NCI-H1105 (cell line): ENCODE results near the gene PPM1N.
A peak's percentile ranks its signal among the peaks of the same experiment; 100 is the strongest.

Experiments
- DNase-seq: peaks from one replicate; lab custom pipeline; 2025; lab: John Stamatoyannopoulos, UW

Gene PPM1N, protein sequence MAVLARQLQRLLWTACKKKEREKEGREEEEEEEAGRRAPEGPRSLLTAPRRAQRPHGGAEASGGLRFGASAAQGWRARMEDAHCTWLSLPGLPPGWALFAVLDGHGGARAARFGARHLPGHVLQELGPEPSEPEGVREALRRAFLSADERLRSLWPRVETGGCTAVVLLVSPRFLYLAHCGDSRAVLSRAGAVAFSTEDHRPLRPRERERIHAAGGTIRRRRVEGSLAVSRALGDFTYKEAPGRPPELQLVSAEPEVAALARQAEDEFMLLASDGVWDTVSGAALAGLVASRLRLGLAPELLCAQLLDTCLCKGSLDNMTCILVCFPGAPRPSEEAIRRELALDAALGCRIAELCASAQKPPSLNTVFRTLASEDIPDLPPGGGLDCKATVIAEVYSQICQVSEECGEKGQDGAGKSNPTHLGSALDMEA

DNA sequence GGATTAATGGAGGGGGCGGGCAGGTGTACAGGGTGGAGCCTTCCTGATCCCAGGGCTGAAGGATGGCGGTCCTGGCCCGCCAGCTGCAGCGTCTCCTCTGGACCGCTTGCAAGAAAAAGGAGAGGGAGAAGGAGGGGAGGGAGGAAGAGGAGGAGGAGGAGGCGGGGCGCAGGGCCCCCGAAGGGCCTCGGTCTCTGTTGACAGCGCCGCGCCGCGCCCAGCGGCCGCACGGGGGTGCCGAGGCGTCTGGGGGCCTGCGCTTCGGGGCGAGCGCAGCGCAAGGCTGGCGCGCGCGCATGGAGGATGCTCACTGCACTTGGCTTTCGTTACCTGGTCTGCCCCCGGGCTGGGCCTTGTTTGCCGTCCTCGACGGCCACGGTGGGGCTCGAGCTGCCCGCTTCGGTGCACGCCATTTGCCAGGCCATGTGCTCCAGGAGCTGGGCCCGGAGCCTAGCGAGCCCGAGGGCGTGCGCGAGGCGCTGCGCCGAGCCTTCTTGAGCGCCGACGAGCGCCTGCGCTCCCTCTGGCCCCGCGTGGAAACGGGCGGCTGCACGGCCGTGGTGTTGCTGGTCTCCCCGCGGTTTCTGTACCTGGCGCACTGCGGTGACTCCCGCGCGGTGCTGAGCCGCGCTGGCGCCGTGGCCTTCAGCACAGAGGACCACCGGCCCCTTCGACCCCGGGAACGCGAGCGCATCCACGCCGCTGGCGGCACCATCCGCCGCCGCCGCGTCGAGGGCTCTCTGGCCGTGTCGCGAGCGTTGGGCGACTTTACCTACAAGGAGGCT lies at the start of gene PPM1N:
Gene PPM1N (plus strand): TSS at position 33 of the 785 bp plus-strand sequence. CDS start 30 bp downstream, at position 63.
- DNase-seq: peak; percentile 4

DNA sequence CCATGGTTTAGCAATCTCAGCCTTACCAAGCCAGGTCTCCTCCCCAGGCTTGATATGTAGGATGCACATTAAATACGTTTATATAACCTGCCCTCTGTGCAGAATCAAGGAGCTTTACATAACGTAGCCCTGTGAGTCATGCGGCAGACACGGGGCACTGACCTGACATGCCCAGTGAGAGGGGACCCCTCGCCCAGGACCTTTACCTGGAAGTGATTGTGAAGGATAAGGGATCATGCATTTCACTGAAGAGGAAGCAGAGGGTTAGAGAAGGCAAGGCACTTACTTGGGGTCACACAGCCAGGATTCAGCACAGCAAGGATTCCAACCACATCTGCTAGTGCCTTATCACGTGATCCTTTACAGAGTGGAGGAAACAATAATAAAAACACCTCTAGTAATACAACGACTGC lies 49.4 kb upstream of the PPM1N start:
- DNase-seq: no peak

DNA sequence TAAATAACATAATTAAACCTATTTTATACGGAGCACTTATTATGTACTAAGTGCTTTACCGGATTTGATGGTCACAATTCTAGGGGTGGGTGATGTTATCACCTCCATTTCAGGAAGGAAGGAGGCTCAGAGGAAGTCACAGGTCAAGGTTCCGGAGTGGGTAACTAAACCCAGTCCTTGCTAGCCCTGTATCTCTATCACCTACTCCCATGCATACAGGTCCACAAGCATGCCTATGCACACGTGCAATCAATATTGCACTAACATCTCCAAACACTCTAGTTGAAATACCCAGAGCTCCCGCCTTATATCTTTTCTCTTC lies 48.3 kb upstream of the PPM1N start:
- DNase-seq: no peak

DNA sequence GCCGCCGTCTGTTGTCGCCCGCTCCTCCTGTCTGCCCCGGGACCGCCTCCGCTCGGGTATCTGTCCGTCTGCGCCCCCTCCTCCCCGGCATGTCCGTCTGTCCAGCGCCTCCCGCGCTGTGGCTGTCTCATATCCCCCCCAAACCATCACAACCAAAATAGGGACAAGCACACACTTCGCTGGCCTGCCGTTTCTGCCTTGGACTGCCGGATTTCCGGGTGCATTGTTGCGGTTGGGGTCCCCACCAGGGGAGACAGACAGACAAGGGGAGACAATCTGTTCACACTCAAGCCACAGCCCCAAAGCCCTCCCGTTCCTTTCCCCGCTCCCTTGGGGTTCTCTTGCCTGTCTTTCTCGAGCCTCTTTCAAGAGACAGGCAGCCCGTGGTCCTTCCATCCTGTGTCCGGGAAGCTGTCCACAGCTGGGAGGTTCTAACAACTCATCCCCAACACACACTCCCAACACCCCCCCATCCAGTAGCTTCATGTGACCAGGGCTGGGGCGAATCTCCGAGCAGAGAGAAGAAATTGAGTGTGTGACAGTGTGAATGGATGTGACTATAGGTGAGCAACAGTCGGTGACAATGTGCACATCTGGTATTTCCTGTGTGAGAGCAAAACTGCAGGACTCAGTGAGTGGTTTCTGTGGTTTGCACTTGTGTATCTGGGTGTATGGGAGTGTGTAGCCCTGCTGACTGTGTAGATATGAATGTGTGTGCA lies 47.0 kb upstream of the PPM1N start:
- no peak for DNase-seq

DNA sequence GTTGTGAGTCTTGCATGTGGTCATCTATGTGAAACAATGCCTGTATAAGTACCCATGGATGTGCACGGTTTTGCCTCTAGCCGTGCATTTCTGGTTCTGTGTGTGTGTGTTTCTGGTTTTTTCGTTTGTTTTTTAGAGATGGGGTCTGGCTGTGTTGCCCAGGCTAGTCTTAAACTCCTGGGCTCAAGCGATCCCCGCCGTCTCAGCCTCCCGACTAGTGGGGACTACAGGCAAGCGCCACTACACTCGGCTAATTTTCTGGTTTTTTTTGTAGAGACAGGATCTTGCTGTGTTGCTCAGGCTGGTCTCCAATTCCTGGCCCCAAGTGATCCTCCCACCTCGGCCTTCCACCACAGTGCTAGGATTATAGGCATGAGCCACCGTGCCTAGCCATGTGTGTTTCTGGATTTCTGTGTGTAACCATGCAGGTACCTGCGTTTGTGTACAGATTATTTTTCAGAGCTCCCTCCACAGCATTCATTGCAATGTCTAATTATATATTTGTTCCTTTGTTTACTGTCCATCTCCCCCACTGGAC lies 46.3 kb upstream of the PPM1N start:
- no peak for DNase-seq

DNA sequence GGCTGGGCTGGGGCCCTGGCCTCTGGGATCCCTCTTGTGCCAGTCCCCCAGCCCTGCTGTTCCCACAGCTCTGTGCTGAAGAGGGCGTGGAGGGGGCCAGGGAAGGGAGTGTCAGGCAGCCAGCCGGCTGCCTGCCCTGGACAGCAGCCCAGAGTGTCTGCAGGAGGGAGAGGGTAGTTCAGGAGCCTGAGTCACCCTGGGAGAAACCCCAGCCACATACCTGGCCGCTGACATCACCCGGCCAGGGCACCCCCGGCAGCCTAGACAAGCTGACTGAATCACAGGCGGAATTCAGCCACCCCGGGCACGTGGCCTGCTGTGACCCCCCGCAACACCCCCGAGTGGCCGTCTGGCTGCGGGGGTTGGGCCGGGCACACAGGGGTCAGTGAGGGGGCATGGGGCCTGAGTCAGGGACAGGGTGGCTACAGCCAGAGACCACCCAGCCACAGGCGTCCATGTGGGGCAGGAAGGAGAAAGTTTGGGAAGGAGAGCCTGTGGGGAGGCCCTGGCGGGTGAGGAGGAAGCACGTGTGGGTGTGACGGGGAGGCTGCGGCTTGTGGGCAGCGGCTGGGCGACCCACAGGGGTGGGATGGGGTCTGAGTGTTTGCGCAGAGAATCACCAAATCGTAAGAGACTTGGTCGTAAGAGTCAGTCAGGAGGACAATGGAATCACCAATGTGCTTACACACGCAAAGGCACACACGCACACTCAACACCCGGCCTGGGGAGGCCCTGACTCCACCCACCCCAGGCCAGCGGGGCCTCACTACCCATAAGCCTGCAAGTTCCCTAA lies 42.3 kb upstream of the PPM1N start:
- no peak for DNase-seq

DNA sequence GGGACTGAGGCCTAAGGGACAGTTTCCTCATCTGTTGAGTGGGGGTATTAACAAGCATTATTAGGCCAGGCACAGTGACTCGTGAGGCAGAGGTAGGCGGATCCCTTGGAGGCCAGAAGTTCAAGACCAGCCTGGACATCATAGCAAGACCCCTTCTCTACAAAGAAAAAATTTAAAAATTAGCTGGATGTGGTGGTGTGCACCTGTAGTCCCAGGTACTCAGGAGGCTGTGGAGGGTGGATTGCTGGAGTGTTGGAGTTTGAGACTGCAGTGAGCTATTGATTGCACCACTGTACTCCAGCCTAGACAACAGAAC lies 41.8 kb upstream of the PPM1N start:
- DNase-seq: no peak

DNA sequence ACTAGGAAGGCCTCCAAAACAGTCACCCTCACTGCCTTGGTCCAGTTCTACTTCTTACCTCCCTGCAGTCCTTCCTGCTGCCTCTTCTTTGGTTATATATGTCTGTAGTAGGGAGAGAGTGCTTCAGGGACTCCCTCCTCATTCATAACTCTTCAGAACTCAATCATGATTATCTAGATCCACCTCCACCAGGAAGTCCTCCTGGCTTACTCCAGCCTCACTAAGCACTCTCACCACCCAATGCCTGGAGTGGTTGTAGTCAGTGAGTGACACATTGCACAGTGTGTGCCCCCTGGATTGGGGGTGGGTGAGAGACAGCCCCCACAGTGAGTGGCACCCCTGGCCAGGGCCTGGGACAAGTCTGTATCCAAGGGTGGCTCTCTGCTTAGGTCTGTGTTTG lies 40.5 kb upstream of the PPM1N start:
- DNase-seq: no peak

DNA sequence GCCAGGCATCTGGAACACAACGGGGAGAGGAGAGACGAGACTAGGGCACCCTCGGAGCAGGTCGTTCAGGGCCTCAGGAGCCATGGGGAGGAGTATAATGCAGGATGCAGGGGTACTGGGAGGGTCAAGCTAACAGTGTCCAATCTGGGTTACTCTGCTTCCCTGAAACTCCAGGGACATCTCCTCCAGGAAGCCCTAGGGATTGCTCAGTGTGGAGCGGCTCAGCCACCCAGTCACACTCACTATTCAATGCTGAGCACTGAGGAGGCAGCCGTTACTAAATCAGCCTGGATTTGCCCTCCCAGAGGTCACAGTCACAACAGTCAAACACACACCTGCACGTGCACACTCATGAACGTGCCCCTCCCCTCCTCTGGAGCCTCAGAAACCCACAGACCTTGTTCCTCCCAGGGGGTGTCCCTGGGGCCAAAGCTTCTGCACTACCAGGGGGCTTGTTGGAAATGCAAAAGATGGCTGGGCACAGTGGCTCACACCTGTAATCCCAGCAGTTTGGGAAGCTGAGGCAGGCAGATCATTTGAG lies 37.4 kb upstream of the PPM1N start:
- DNase-seq: no peak

DNA sequence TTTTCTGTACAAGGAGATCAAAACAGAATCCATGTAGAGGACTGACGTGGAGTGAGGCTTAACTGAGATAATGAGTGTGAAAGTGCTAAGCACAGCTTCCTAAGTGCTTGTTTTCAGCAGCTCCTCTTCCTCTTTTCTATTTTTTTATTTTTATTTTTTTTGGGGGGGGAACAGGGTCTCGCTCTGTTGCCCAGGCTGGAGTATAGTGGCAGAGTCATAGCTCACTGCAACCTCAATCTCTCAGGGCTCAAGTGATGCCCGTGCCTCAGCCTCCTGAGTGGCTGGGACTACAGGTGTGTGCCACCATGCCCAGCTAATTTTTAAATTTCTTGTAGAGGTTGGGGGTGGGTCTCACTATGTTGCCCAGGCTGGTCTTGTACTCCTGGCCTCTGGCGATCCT lies 36.1 kb upstream of the PPM1N start:
- no peak for DNase-seq

DNA sequence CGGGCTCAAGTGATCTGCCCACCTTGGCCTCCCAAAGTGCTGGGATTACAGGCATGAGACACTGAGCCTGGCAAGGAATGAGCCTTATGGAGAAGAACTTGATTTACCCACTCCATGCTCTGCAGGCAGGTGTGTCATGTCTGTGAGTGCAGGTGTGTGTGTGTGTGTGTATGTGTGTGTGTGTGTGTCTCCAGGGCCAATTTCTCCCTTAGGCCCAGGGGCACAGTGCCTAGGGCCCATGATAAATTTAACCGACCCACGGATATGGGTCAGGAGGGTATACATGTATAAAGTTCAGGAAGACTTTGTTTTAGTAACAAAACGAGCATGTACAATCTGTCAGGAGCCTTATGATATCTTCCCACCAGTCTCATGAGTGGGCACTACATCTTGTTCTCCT lies 35.0 kb upstream of the PPM1N start:
- DNase-seq: no peak

DNA sequence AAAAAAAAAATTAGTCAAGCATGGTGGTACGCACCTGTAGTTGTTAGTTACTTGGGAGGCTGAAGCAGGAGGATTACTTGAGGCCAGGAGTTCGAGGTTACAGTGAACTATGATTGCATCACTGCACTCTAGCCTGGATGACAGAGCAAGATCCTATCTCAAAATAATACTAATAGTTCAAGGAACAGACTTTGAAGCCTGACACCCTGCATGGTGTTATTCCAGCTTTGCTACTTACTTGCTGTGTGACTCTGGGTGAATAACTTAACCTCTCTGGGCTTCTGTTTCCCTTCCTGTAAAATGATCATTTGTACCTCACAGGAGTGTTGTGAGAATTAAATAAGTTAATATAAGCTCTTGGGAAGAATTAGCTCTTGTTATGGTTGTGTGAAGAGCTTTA lies 34.0 kb upstream of the PPM1N start:
- DNase-seq: no peak

DNA sequence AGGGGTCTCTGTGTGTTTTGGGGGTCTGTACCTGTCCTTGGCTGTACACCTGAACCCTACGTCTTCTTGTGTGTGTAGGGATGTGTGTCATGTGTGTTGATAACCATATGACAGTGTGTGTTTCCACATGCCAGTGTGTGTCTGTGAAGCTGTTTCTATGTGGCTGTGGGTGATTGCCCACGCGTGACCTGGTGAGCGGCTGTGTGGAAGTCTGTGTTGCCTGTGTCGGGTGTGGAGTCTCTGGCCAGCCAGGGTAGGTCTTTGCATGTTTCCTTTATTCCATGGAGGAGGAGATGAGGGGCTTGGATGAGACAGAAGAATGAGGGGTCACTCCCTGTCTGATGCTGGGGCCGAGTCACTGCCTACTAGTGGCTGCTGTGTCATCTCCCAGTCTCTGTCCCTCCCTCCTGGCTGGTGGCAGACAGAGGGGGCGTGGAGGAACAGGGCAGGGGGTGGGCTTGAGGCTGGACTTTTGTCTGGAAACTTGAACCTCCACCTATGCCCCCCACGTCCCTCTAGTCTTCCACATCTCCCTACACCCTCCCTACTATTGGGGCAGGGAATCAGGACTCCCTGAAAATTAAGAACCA lies 33.3 kb upstream of the PPM1N start:
- DNase-seq: no peak

DNA sequence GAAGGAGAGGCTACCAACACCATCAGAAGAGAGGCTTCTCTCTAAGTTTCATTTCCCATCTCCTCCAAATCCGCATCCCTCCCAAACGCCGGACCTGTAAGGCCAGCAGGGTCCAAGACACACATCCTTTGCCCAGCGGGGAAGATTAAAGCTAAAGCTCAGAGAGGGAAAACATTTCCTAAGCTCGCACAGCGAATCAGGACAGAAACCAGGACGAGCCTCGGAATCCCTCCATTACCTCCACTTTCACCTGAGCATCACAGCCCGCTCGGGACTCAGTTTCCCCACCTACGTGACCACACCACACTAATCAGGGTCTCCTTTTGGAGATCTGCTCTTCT lies 31.2 kb upstream of the PPM1N start:
- DNase-seq: no peak

DNA sequence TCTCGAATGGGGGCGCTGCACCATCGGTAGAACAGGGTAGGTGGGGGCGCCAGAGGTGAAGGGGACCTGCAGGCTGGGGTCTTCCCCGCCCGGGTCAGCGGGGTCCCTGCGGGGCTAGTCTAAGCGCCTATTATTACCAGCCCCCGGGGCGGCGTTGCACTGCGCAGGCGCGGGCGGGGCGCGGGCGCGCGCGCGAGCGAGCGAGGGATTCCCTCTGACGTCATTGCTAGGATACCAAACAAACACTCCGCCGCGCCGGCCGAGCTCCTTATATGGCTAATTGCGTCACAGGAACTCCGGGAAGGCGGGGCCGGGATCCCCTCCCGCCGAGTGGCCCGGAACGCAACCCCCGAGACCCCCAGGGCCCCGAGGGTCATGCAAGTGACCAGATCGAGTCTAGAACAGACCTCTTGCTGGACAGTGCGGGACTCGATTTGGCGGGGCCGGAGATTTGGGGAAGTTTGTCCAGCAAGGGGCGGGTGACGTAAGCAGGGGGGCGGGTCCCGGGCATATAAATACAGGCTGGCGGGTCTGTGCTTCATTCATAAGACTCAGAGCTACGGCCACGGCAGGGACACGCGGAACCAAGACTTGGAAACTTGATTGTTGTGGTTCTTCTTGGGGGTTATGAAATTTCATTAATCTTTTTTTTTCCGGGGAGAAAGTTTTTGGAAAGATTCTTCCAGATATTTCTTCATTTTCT lies 30.6 kb upstream of the PPM1N start, which contains the start of gene FOSB:
Gene FOSB (plus strand): TSS at position 541 of the 703 bp plus-strand sequence. CDS start 591 bp downstream, outside the sequence.
- peak; percentile 95 for DNase-seq

DNA sequence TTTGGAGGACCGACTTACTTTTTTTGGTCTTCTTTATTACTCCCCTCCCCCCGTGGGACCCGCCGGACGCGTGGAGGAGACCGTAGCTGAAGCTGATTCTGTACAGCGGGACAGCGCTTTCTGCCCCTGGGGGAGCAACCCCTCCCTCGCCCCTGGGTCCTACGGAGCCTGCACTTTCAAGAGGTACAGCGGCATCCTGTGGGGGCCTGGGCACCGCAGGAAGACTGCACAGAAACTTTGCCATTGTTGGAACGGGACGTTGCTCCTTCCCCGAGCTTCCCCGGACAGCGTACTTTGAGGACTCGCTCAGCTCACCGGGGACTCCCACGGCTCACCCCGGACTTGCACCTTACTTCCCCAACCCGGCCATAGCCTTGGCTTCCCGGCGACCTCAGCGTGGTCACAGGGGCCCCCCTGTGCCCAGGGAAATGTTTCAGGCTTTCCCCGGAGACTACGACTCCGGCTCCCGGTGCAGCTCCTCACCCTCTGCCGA lies 30.0 kb upstream of the PPM1N start:
- no peak for DNase-seq

DNA sequence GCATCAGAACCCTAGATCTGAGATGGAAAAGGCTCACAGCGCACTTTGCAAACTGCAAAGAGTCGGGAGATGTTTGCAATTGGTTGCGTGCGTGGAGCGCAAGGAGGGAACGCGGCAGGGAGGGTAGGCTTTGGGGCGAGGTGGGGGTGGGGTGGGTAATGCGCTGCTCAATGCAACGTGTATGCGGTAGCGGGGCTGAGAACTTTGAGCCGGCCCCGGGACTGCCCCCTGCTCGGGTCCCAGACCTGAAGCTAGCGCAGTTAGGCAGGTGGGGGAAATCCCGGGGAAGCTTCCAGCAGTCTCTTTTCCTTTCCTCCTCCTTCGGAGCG lies 29.5 kb upstream of the PPM1N start:
- no peak for DNase-seq

DNA sequence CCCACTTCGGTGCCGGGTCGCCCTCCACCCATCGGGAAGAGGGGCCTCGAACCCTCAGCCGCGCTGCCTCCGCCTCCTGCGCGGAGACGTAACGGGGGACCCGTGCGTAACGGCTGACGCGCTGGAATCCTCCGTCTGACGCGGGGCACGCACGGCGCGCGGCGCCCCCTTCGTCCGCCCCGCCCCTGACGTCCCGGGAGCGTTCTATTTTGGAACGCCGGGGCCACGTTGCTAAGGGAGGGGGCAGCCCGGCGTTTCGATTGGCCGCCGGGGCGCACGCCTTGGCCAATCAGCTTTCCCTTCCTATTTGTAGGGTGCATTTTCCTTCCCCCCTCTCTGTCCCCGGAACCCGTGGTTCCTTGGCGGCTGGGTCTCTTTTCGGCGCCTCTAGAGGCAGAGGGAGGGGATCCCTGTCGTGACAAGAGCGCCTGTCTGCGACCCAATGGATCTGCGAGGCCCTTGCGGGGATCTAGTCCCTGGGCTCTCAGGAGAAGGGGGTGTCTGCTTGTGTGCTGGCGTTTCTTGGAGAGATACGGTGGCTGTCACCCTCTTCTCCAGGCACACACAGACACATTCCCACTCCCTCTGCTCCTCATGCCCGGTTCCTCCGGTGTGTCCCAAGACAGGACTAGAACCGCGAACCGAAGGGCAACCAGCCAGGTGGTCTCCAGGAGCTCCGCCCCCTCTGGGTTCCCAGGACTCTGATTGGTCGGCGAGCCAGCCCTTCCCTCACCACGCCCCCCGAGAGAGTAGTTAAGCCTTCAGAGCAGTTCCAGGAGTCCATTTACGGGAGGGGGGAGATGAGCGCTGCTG lies 28.9 kb upstream of the PPM1N start:
- DNase-seq: peak; percentile 86

DNA sequence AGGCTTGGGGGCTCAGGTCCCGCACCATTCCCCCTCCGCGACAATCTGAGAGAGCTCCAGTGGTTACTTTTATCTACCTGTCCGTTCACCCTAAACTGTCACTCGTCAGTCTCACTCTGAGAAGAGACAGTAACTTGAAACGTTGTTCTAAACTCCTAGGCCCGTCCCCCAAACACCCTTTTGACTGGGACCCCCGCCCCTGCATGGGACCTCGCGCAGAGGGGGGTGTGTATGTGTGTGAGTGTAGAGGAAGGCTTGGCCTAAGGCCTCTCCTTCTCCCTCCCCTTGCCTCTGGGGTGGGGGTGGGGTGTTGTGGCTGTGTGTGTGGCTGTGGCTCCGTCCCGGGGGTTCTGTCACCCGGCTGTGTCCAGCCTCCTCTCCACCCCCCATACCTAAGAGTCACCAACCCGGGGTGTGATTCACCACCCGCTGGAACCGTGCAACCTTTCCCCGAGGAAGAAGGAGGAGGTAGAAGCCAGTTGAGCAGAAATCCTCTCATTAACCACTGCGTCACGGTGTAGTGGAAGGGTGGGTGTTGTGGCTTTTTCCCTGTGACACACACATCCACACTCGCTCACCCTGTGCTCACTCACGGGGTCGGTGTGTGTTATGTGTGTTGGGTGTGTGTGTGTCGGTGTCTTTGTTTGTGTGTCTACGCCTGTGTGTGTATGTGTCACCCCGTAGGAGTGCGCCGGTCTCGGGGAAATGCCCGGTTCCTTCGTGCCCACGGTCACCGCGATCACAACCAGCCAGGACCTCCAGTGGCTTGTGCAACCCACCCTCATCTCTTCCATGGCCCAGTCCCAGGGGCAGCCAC lies 28.1 kb upstream of the PPM1N start:
- no peak for DNase-seq
